NCI-H510A treated with DMSO at 0.1 percent for 48 hours (cell line): ENCODE results near the gene GPR55.

Experiments used
- DNase-seq: peaks from one replicate; lab custom pipeline; 2025; lab: John Stamatoyannopoulos, UW

The GPR55 gene

DNA sequence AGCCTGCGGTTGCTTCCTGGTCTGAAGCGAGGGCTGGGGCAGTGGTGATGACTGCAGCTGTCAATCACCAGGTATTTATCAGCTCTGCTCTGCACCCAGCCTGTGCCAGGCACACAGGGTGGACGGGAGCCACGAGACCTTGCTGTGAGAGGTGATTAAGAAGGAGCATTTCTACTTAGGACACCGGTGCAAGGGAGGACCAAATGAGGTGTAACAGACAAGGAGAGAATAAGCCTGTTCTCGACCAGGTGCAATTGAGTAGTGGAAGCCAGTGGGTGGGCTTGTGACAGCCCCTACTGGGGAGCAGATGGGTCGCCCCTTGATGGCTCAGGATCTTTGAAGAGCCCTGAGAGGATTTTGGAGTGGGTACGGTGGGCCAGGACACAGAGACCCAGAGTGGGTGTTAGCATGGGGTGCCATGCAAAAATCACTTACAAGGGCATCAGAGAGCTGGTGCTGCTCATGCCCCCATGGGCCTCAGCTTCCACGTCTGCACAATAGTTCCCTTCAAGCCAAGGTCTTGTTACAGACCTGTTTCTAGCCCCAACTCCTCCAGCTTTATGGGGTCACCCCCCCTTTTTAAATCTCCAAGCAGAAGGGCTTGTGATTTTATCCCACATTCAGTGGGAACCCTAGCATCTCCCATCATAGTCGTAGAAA is 24.6 kb downstream of the GPR55 start:
- no peak for DNase-seq

GRCh38 chr2:230899786-230900185 is 25.3 kb downstream of the GPR55 start:
- no peak for DNase-seq

DNA sequence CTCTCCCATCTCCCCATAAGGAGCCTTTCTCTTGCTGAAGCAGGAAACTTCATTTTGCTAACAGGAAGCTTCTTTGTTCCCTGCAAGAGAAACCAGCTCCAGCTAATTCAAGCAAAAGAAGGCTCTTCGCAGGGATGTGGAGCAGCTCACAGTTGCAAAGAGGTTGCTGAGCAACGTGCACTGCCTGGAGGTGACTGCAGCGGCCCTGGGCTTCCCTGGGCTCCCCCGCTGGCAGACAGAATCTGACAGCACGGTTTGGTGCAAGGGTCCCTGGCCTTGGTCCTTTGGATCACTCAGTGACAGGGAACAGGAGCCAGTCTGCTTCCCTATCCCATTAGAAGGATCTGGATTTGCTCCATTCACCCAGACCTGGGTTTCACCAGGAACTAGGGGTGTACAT is 25.8 kb downstream of the GPR55 start:
- no peak for DNase-seq

- DNase-seq, result no peak
Observed at GRCh38 chr2:230898713-230899091, 26.3 kb downstream of the GPR55 start.

GRCh38 chr2:230898016-230898712 is 26.9 kb downstream of the GPR55 start:
- DNase-seq, result no peak

GRCh38 chr2:230896346-230897115 is 28.5 kb downstream of the GPR55 start:
- DNase-seq, result no peak

DNA sequence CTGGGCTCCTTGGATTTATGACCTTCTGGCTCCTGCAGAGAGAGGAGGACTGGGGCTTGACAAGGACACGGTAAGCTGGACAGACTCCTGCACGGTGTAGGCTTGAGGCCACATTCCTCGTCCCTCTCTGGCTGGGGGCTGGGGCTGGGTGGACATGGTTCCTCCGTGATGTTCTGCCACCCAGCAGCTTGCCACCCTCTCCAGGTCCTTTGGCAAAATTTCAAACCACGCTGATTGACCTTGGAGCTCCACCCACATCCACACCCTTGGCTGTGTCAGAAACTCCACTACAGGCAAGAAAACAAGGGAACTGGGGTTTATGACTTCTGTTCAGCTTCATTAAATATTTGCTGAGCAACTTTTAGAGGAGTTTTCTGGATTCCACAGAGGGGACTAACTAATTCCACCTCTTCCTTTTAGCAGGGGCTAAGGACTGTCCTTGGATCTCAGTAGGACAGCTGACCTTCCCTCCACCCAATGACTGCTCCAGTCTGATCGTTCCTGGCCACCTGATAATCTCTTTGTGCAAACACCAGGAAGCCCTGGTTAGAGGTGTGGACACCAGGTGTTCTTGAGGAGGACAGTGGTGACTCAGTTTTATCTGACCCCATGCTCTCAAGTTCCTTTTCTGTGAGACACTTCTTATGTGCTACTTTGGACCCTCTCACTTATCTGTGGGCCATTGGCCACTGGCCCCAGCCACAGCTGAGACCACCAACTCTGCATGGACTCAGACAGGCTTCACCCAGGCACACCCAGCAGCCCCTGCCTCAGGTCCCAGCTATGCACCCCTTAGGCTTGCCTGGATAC is 29.3 kb downstream of the GPR55 start:
- peak; percentile 23 for DNase-seq

- DNase-seq, result no peak
Observed at GRCh38 chr2:230893841-230894781, 30.9 kb downstream of the GPR55 start.

GRCh38 chr2:230893338-230893737 is 31.7 kb downstream of the GPR55 start:
- DNase-seq, result no peak

DNA sequence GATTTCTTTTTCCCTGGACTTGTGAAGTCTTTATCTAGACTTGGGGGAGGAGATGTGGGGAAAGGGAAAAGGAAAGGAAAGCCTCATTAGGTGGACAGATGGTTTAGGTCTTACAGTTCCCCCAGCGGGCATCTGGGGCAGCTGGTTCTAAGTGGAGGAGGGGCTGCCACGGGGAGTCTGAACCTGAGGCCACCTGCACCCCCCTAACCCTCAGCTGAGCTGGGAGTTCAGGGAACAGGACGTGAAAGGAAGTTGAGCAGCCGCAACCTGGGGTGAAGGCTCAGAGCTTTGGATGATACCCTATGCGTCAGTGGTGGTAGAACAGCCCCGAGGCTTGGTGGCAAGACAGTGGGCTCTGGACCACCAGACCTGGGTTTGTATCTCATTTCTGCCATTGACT is 33.5 kb downstream of the GPR55 start:
- DNase-seq, result no peak

DNA sequence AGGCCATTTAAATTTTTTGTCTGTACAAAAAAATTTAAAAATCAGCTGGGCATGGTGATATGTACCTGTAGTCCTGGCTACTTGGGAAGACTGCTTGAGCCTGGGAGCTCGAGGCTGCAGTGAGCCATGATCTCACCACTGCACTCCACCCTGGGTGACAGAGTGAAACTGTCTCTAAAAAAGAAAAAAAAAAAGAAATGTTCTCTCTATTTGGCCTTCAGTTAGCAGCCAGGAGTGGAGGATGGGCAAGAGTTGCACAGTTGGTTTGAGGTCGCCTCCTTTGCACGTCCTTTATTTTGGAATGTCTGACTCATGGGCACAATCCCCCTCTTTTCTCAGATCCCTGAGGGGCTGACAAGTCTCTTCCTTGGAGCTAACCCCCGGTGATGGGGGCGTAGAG is 34.0 kb downstream of the GPR55 start:
- DNase-seq, result no peak

GRCh38 chr2:230890646-230891045 is 34.4 kb downstream of the GPR55 start:
- DNase-seq, result no peak

GRCh38 chr2:230889911-230890601 is 35.0 kb downstream of the GPR55 start:
- DNase-seq, result no peak

- no peak for DNase-seq
Observed at GRCh38 chr2:230888824-230889400, 36.1 kb downstream of the GPR55 start.

DNA sequence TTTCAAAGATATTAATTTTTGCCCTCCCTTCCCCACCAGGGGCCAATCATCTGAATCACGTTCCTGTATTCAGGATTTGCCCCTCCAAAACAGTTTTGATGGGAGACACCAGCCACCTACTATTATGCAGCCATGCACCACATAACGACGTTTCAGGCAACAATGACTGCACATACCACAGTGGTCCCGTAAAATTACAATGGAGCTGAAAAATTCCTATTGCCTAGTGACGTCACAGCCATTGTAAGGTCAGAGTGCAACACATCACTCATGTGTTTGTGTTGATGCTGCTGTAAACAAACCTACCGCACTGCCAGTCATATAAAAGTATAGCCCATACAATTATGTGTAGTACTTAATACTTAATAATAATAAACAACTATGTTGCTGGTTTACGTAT is 37.7 kb downstream of the GPR55 start:
- no peak for DNase-seq

GRCh38 chr2:230886671-230887071 is 38.4 kb downstream of the GPR55 start:
- DNase-seq, result no peak

- DNase-seq, result no peak
Observed at GRCh38 chr2:230886206-230886605, 38.8 kb downstream of the GPR55 start.

DNA sequence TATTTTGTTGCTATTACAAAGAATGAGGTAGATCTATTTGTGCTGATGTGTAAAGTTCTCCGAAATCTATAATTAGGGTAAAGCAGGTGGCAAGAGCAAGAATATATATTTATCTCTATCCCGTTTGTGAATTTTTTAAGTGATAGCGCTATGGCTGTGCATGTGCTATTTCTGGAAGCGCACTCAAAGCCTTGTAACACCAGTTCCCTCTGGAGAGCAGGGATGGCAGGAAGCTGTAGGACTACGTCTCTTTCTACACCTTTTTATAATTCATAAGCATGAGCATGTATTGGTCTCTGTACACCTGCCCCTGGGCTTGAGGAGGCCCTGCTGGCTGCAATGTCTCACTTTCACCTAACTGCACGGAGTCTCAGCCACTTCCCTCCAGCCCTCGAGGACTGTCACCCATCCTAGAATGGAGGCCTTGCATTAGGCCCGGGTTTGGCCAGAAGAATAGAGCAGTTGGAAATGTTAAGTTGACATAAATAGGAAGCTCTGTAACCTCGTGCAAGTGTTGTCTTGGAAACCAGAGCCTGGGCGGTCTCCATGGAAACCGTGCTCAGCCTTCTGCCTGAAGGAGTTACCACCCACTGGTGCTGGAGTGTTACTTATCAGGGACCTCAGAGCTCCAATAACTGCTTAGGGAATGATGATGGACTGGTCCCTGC is 39.4 kb downstream of the GPR55 start:
- DNase-seq, result peak; percentile 35

DNA sequence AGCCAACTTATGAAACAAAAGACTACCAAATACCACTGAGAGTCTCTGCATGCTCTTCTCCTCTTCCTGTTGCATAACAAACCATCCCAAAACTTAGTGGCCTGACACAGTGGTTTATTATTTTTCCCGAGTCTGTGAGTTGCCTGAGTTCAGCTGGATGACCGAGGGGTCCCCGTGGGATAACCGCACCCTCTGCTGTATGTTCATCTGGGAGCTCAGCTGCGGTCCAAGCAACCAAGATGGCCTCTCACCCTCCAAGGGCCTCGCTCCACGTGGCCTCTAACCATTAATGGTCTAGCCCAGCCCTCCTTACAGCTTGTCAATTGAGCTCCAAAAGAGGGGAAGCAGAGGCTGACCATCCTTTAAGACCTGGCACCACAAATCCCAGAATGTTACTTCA is 43.2 kb downstream of the GPR55 start:
- no peak for DNase-seq

DNA sequence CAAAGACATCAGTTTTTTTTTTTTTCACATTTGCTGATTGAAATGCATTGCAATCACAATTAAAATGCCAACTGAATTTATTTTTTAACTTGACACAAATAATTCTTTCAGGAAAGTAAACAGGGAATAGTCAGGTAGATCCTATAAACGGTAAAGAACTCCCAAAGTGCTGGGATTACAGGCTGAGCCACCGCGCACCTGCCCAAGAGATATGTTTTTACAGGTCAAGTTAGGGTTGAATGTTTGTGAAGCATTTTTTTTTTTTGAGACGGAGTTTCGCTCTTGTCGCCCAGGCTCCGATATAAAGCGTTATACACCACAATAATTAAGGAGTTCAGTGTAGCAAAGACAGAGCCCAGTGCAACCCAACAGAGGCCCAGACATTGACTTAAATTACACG is 45.2 kb downstream of the GPR55 start:
- no peak for DNase-seq
